ENCODE measurements around the gene ACBD6.

ACBD6 gene

DNA sequence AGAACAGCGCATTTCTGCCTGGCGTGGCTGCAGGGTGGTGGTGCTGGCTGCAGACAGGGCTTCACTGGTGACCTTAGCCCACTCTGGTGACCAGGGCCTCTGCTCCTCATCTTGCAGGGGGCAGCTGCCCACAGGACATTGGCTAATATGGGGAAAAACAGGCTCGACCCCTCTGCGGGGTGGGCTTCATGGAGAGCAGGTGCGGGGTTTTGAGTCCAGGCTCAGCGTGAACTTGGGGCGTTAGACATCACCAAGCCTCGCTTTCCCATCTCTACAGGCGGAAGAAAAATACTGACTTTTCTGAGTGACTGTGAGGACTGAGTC lies 247.9 kb downstream of the ACBD6 start:
- TF ChIP-seq POLR2AphosphoS5 (IDR thresholded peaks at IDR 0.05; ENCODE audit: low read depth, low read length) (no peak), SIN3A (IDR thresholded peaks at IDR 0.05; ENCODE audit: borderline replicate concordance, insufficient read depth, low read length) (no peak), TAF1 (IDR thresholded peaks at IDR 0.05; ENCODE audit: borderline replicate concordance, insufficient read depth, low read length) (no peak), FOXP2 (optimal IDR thresholded peaks at IDR 0.05; ENCODE audit: borderline replicate concordance, extremely low read depth, extremely low read length, insufficient read depth) (no peak)
- TF ChIP-seq, protein P1, sequence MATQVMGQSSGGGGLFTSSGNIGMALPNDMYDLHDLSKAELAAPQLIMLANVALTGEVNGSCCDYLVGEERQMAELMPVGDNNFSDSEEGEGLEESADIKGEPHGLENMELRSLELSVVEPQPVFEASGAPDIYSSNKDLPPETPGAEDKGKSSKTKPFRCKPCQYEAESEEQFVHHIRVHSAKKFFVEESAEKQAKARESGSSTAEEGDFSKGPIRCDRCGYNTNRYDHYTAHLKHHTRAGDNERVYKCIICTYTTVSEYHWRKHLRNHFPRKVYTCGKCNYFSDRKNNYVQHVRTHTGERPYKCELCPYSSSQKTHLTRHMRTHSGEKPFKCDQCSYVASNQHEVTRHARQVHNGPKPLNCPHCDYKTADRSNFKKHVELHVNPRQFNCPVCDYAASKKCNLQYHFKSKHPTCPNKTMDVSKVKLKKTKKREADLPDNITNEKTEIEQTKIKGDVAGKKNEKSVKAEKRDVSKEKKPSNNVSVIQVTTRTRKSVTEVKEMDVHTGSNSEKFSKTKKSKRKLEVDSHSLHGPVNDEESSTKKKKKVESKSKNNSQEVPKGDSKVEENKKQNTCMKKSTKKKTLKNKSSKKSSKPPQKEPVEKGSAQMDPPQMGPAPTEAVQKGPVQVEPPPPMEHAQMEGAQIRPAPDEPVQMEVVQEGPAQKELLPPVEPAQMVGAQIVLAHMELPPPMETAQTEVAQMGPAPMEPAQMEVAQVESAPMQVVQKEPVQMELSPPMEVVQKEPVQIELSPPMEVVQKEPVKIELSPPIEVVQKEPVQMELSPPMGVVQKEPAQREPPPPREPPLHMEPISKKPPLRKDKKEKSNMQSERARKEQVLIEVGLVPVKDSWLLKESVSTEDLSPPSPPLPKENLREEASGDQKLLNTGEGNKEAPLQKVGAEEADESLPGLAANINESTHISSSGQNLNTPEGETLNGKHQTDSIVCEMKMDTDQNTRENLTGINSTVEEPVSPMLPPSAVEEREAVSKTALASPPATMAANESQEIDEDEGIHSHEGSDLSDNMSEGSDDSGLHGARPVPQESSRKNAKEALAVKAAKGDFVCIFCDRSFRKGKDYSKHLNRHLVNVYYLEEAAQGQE (IDR thresholded peaks at IDR 0.05; ENCODE audit: insufficient read depth in 1 of 2, low read depth in 2 of 2, low read length in 2 of 2) = no peak

DNA sequence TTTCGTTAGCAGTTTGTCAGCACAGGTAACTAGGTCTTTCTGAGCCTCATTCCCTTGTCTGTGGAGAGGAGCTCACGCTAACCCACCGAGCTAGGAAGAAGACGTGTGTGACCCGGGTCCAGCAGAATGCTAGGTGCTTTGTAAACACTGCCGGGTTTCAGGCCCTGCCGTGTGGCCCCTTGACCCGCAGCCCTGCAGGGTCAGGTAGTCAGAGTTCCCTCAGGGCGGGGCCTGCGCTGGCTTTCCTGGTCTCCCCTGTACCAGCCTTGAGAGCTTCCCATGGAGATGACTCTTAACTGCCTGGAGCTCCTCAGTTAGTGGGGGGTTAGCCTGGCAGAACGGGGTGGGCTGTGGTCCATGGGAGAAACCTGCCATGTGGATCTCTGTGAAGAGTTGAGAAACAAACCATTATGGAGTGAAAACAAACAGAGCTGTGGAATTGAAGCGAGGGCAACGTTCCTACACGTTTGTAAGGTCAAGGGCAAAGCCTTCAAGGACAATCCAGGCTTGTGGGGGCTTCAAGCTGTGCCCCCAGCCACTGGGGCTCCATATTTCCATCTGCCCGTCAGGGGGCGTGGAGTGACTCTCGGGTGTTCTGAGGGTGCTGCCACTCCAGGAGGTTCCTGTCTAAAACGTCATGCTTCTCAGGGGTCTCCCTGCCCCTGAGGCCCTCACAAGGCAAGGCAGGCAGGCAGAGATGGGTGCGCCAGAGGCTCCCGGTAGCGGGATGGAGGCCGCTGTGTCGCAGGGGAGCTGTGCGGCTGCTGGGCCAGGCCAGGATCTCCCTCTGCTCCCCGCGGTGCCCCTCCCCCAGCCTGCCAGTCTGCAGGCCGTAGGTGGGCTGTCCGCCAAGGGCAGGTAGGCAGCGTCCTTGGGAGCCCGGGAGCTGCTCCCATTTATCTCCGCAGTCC lies 248.5 kb downstream of the ACBD6 start:
- TF ChIP-seq TAF1 (IDR thresholded peaks at IDR 0.05; ENCODE audit: borderline replicate concordance, insufficient read depth, low read length) (no peak), SIN3A (IDR thresholded peaks at IDR 0.05; ENCODE audit: borderline replicate concordance, insufficient read depth, low read length) (no peak), POLR2AphosphoS5 (IDR thresholded peaks at IDR 0.05; ENCODE audit: low read depth, low read length) (no peak), FOXP2 (optimal IDR thresholded peaks at IDR 0.05; ENCODE audit: borderline replicate concordance, extremely low read depth, extremely low read length, insufficient read depth) (no peak)
- TF ChIP-seq, protein P1 (IDR thresholded peaks at IDR 0.05; ENCODE audit: insufficient read depth in 1 of 2, low read depth in 2 of 2, low read length in 2 of 2) = no peak

DNA sequence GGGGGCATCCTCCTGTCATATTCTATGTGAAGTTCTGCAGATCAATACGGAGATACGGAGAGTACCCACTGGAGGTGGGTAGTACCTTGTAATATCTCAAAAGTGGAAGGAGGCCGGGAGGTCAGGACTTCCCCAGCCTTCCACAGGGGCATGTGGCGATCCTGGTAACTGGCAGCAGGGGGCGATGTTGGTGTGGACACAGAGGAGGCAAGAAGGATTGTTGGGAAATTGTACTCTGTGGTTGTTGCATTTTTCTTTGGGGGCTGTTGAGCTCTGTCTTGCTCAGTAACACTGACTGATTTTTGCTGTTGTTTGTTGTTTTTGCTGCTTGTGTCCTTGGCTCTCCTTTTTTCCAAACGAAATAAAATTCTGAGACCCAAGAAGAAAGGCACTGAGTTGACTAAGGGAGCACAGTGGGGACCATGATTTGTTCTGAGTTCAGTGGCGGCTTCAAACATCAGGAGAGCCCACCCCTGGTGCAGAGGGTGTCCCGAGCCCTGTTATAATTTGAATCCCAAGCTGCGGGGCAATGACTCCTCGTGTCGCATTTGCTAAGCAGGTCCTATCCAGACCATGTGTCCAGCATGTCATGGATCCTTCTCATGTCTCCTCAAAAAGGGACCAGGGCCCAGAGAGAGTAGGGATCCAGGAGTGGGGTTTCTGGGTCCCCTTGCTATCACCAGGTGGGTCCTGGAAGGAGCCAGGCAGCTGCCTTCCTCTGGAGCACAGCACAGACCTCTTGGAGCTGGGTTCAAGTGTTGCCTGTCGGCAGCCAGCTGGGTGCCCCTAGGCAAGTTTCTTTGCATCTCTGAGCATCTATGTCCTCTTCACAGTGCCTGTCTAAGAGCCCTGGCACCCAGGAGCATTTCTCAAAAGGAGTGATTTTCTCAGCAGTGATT lies 249.5 kb downstream of the ACBD6 start:
- TF ChIP-seq TAF1 (IDR thresholded peaks at IDR 0.05; ENCODE audit: borderline replicate concordance, insufficient read depth, low read length) (no peak), FOXP2 (optimal IDR thresholded peaks at IDR 0.05; ENCODE audit: borderline replicate concordance, extremely low read depth, extremely low read length, insufficient read depth) (peak; percentile 25)

DNA sequence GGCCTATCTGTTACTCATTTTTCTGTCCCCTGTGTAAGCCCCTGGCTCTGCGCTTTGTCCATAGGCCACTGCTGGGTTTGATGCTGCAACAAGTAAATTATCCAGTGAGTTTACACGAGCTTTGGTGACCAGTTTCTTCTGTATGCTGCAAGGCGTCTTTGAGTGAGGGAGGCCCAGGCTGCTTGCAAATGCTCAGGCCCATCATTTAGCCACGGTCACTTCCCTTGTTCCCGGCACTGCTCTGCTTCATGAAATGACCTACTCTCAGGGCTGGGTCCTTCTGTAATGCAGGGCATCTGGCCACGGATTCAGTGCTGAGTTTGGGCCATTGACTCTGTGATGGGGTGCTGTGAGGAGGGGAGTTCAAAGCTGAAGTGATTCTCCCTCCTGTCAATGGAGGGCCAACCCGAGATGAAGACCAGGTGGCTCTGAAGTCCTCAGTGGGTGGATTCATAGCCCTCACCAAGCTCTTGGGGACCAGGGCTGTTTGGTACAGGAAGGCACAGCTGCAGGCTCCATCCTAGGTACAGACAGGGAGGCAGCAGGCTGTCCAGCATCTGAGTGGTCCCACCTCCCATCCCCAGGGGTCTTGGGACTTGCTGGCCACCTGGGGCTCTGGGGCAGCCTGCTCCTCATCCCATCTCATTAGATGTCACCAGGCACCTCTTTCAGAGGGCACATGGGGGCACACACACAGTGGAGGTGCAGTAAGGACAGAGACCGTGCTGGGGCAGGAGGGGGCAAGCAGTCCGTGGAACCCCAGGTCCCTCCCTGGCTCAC lies 250.7 kb downstream of the ACBD6 start:
- no peak for TF ChIP-seq TAF1 (IDR thresholded peaks at IDR 0.05; ENCODE audit: borderline replicate concordance, insufficient read depth, low read length)
- no peak for TF ChIP-seq FOXP2 (optimal IDR thresholded peaks at IDR 0.05; ENCODE audit: borderline replicate concordance, extremely low read depth, extremely low read length, insufficient read depth)
- no peak for TF ChIP-seq POLR2AphosphoS5 (IDR thresholded peaks at IDR 0.05; ENCODE audit: low read depth, low read length)
- no peak for TF ChIP-seq SIN3A (IDR thresholded peaks at IDR 0.05; ENCODE audit: borderline replicate concordance, insufficient read depth, low read length)
- TF ChIP-seq, protein P1 (IDR thresholded peaks at IDR 0.05; ENCODE audit: insufficient read depth in 1 of 2, low read depth in 2 of 2, low read length in 2 of 2) = no peak
